ENCODE measurements around the gene CLIC4.

CLIC4 gene

GRCh38 chr1:24862775-24863483 lies 117.7 kb downstream of the CLIC4 start:
- DNase-seq, result no peak

GRCh38 chr1:24864370-24864777 lies 119.1 kb downstream of the CLIC4 start:
- DNase-seq, result no peak

GRCh38 chr1:24865168-24865567 lies 119.9 kb downstream of the CLIC4 start:
- no peak for DNase-seq

GRCh38 chr1:24865587-24865986 lies 120.3 kb downstream of the CLIC4 start:
- no peak for DNase-seq

- DNase-seq, result no peak
Measured at GRCh38 chr1:24866211-24867083, 121.2 kb downstream of the CLIC4 start.

GRCh38 chr1:24867084-24867870 lies 122.0 kb downstream of the CLIC4 start:
- DNase-seq, result no peak

GRCh38 chr1:24868016-24868875 lies 123.0 kb downstream of the CLIC4 start:
- no peak for DNase-seq

- no peak for DNase-seq
Measured at GRCh38 chr1:24870551-24871195, 125.4 kb downstream of the CLIC4 start.

- DNase-seq, result no peak
Measured at GRCh38 chr1:24871306-24871901, 126.2 kb downstream of the CLIC4 start.

GRCh38 chr1:24872061-24872850 lies 127.0 kb downstream of the CLIC4 start:
- DNase-seq, result no peak

- no peak for DNase-seq
Measured at GRCh38 chr1:24873148-24873547, 127.9 kb downstream of the CLIC4 start.

- DNase-seq, result no peak
Measured at GRCh38 chr1:24874056-24874455, 128.8 kb downstream of the CLIC4 start.

GRCh38 chr1:24874611-24875234 lies 129.5 kb downstream of the CLIC4 start:
- DNase-seq, result no peak

- no peak for DNase-seq
Measured at GRCh38 chr1:24875257-24875656, 130.0 kb downstream of the CLIC4 start.

GRCh38 chr1:24875991-24876506 lies 130.8 kb downstream of the CLIC4 start:
- no peak for DNase-seq

- DNase-seq, result no peak
Measured at GRCh38 chr1:24878045-24878444, 132.8 kb downstream of the CLIC4 start.

- DNase-seq, result no peak
Measured at GRCh38 chr1:24878775-24879742, 133.8 kb downstream of the CLIC4 start.

- no peak for DNase-seq
Measured at GRCh38 chr1:24881034-24881433, 135.8 kb downstream of the CLIC4 start.

Data from T-helper 9 cell (primary cell).